Fibroblast of pulmonary artery (primary cell): ENCODE measurements around the gene CCDC57.
"Not testable (repeated sequence)": the region's sequence is repeated elsewhere in the genome, so short reads cannot be mapped to it uniquely, and the experiment has no call there.

ENCODE experiments used
- DNase-seq: peaks from one replicate; pipeline ENCODE4 v3.0.0-alpha.2; 2010; ENCODE audit warnings: low read depth
- H3K4me3 ChIP-seq: replicated peaks from 2 replicates; pipeline ENCODE4 v1.5.1; 2011; ENCODE audit warnings: low read depth, mild to moderate bottlenecking, control low read depth, low read length, moderate library complexity
- TF ChIP-seq, protein P1 (sequence below): IDR thresholded peaks from 2 replicates; pipeline ENCODE4 v1.5.1; 2011; ENCODE audit warnings: mild to moderate bottlenecking, control low read depth, low read length, inconsistent platforms; ENCODE audit errors: missing control alignments

The CCDC57 gene

DNA sequence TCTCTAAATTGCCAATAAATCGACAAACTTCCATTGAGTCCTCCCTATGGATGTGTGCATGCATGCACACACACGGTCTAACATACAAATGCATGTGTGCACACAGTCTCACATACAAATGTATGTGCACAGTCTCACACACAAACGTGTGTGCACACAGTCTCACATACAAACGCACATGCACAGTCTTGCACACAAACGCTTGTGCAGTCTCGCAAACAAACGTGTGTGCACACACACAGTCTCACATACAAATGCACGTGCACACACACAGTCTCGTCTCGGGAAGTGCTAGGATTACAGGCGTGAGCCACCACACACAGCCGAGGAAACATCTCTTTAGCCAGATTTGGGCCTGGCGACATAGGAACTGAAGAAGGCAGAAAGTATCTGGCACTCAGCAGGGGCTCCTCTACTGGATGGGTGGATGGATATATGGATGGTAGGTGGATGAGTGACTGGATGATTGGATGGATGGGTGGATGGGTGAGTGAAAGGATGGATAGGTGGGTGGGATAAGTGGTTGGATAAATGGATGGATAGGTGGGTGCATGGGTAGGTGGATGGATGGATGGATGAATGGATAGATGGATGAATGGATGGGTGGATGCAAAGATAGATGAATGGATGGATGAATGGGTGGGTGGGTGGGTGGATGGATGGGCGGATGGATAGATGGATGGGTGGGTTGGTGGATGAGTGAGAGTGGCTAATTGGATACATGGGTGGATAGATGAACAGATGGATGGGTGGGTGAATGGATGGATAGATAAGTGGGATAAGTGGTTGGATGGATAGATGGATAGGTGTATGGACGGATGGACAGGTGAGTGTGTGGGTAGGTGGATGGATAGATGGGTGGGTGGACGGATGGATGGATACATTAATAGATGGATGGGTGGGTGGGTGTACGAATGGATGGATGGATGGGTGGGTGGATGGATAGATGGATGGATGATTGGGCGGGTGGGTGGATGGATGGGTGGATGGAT, 65.7 kb downstream of the CCDC57 start:
- DNase-seq: no peak
- TF ChIP-seq, protein P1, sequence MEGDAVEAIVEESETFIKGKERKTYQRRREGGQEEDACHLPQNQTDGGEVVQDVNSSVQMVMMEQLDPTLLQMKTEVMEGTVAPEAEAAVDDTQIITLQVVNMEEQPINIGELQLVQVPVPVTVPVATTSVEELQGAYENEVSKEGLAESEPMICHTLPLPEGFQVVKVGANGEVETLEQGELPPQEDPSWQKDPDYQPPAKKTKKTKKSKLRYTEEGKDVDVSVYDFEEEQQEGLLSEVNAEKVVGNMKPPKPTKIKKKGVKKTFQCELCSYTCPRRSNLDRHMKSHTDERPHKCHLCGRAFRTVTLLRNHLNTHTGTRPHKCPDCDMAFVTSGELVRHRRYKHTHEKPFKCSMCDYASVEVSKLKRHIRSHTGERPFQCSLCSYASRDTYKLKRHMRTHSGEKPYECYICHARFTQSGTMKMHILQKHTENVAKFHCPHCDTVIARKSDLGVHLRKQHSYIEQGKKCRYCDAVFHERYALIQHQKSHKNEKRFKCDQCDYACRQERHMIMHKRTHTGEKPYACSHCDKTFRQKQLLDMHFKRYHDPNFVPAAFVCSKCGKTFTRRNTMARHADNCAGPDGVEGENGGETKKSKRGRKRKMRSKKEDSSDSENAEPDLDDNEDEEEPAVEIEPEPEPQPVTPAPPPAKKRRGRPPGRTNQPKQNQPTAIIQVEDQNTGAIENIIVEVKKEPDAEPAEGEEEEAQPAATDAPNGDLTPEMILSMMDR: no peak
- H3K4me3 ChIP-seq: no peak overlapping the region

DNA sequence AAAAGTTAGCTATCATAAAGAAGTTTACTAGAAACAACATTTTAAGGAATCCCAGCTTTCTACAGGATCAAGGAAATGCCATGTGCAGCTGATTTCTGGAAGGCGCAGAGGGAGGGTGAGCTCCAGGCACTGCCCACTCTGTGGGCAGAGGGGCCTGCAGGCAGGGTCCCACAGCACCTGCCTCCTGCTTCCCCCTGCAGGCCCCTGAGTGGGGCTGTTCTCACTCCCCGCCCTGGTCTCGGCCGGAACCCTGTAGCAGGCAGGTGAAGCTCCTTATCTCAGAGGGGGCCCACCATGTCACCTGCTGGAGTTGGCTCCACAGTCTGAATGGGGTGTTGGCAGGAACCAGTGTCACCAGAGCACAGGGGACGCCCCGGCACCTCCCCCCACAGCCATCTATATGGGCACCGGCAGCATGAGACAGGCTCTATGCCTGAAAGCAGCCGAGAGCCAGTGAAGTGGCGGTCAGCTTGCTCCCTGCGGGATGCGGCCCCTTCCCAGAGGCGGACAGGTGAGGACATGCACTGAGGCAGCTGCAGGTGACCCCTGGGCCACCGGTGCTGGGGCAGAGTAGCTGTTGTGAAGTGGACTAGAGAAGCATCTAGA, 67.0 kb downstream of the CCDC57 start:
- no peak overlapping the region for H3K4me3 ChIP-seq
- TF ChIP-seq, protein P1: no peak
- DNase-seq: no peak

DNA sequence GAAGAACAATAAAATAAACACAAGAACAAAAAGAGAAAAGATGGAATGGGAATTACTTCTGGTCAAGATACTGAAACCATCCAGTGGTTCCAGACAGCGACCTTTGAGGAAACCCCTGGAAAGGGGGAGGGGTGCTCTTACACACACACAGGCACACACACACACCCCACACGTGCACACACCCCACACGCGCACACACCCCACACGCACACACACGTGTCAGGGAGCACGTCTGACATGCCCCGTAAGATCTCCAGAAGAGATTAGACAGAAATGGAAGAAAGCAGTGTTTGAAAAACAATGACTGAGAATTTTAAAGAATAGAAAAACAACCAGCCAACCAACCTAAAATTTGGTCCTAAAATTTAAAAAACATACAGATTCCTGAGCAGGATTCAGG, 69.3 kb downstream of the CCDC57 start:
- TF ChIP-seq, protein P1: no peak
- no peak for DNase-seq
- no peak overlapping the region for H3K4me3 ChIP-seq

DNA sequence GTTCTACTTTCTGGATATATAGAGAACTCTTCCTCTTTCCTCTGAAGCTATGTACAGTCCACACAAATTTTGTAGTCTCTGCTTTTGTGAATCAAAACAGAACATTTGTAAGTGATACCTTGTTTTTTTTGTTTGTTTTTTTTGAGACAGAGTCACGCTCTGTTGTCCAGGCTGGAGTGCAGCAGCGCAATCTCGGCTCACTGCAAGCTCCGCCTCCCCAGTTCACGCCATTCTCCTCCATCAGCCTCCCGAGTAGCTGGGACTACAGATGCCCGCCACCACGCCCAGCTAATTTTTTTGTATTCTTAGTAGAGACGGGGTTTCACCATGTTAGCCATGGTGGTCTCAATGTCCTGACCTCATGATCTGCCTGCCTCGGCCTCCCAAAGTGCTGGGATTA, 72.7 kb downstream of the CCDC57 start:
- DNase-seq, H3K4me3 ChIP-seq: not testable (repeated sequence)

DNA sequence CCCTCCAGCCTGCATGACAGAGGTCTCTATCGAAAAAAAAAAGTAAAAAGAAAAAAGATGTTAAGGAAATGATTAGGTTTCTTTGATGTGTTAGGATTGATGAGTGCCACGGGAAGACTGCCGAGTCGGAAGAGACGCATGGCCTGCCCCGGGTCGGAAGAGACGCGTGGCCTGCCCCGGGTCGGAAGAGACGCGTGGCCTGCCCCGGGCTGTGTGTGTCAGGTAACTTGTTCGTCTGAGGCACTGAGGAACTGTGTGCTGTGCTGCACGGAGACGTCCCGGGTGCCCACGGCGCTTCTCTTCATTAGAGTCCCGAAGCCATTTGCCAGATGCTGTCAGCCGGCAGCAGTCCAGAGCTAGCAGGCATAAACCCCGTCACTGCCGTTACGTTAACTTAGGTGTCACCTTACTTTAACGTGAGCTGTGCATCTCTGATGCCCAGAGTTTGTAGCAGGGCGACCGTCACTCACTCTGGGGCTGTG, 74.1 kb downstream of the CCDC57 start:
- DNase-seq: no peak
- H3K4me3 ChIP-seq: no peak overlapping the region
- TF ChIP-seq, protein P1: no peak

DNA sequence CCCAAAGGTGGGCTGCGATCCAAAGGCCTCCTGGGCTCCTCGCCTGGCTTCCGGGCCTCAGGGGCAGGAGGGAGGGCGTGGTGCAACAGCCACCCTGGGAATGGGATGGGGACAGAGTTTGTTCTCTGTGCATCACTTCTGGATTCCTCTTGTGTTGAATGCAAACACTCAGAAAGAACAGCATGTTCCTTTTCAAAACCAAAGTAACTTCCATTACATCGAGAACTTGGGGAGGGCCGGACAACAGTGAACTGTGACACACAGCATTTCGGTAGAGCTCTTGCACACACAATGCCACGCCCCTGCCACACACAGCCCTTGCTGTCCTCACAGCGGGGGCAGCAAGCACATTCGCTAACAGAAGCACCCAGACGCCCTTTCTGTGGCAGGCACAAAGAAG, 78.5 kb downstream of the CCDC57 start:
- peak; percentile 5 for DNase-seq
- H3K4me3 ChIP-seq: no peak overlapping the region
- TF ChIP-seq, protein P1: no peak

DNA sequence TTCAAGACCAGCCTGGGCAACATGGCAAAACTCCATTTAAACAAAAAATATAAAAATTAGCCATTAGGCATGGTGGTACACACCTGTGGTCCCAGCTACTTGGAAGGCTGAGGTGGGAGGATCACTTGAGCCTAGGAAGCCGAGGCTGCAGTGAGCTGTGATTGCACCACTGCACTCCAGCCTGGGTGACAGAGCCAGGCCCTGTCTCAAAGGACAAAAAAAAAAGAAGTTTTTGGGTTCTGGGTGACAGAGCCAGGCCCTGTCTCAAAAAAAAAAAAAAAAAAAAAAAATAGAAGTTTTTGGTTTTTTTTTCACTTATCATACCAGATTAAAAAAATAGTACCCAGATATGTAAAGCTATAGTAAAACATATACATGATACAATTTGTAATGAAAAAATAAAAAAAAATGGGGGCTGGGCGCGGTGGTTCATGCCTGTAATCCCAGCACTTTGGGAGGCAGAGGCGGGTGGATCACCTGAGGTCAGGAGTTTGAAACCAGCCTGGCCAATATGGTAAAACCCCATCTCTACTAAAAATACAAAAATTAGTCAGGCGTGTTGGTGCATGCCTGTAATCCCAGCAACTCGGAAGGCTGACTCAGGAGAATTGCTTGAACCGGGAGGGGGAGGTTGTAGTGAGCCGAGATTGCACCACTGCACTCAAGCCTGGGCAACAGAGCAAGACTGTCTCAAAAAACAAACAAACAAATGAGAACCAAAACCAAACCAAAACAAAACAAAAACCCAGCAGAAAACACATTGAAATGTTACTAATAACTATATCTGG, 79.3 kb downstream of the CCDC57 start:
- peak; percentile 61 for DNase-seq
- not testable (repeated sequence) for H3K4me3 ChIP-seq
